Fibroblast of skin of scalp (primary cell): Measurements from ENCODE around the gene ERC1.

Experiments used
- DNase-seq: peaks from one replicate; pipeline ENCODE4 v3.0.0-alpha.2; 2013

Gene ERC1

DNA sequence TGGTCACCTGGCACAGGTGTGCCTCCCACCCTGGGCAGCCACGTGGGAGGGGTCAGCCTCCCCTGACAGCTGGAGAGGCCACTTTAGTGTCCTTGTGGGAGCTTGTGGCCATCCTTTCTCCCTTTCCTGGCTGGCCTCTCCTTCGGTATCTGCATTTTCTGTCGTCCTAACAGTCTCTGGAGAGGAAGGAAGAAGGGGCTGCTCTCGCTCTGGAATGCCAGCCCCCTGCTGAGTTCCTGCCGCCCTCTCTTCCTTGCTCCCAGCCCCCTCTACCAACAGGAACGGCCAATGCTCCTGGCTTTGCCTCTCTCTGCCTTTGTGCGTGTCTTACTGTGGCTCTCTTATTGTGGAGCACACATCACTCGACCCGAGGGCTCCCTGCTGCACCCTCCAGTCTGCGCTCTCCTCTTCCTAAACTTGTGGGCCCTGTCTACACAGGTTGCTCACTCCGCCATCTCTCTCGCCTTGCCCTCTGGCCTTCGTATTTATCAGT, 532.6 kb downstream of the ERC1 start:
- peak; percentile 42 for DNase-seq

DNA sequence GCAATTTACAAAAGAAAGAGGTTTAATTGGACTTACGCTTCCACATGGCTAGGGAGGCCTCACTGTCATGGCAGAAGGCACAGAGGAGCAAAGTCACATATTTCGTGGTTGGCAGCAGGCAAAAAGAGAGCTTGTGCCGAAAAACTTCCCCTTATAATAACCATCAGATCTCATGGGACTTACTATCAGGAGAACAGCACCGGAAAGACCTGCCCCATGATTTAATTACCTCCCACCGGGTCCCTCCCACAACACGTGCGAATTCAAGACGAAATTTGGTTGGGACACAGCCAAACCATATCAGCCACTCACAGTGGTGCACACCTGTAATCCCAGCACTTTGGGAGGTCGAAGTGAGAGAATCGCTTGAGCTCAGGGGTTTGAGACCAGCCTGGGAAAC, 534.8 kb downstream of the ERC1 start:
- no peak for DNase-seq

DNA sequence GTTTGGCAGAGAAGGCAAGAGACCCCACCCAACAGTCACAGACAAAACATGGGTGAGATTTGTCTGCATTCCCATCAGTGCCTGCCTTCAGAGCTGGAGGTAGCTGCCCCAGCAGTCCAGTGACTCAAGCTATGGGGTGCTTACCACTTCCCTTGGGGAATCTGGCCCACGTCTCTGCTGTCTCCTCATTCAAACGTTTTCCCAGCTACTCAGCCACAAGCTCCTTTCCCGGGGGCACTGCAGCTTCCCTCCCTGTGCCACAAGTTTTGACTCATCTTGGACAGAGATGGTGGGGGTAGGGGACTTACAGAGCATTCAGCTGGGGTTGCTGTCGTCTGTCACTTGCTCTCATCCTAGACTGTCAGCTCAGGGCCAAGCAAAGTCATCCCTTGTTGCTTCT, 536.8 kb downstream of the ERC1 start:
- DNase-seq: peak; percentile 95

DNA sequence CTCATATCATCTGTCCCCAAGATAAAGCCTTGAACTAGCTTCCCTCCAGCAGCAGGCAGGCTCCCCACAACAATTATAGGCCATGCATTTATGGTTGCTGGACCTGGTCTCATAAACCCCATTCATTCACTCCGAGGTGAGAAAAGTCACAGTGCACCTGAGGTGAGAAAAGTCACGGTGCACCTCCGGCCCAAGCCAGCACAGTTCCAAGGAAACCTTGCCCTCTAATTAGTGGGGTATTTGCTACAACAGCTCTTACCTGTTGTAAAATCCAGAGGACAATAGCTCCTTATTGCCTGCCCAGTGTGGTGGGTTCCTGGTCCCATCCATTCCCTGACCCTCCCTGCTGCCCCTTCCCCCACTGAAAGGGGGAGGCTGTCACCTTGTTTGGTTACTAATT, 537.8 kb downstream of the ERC1 start:
- no peak for DNase-seq

DNA sequence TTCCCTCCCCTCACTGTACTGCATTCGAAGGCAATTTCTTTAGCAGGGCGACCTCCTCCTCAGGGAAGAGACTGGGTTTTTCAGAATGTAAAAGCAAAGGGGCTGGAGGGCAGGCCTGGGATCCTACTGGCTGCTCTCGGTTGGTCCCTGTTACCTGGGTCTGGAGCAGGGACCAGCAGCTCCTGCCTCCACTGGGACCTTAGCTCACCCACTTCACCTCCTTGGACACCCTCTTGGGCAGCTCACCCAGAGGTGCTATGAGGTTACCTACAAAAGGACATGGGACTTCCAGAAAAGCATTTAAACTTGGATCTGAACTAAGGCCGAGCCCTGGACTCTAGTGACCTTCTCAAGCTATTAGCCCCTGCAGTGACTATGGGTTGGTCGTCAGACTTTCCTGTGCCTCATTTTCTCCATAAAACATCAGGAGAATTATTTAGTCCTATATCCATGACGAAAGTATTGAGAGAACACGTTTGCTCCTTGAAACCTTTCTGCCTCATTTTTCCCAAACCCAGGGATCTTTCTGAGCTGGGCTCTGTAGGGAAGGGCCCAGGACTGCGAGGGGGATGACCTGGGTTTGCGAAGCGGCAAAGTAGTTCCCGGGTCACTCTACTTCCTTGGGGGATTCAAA, 538.3 kb downstream of the ERC1 start:
- no peak for DNase-seq

DNA sequence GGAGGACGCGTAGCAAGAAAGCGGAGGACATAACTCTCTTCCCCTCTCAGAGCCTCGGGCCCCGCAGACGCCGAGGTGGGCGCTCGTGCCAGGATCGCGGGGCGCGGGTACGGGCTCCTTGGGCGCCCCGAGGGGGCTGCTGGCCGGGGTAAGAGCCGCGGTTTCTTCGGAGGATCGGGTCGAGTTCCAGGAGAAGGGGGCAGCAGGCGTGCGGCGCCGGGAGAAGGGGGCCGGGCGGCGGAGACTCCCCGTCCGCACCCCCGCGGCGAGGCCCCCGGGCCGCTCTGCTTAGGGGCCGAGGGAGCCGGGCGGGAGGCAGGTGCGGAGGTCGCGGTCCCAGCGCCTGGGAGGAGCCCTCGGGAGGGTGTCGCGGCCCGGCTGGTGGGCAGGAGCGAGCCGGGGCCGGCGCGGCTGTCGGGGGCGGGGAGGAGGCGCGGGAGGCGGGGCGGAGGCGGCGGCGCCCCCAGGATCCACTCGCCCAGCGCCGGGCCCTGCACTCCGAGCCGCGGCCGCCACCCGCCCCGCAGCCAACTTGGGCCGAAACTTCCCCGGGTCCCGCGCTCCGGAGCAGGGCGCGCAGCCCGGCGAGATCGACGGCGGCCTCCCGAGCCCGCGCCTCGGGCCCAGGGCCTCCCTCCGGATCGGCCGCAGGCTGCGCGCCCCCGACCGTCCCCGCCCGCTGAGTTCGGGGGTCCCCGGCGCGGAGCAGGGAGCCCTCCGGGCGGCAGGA, 539.0 kb downstream of the ERC1 start:
- DNase-seq: peak; percentile 57

DNA sequence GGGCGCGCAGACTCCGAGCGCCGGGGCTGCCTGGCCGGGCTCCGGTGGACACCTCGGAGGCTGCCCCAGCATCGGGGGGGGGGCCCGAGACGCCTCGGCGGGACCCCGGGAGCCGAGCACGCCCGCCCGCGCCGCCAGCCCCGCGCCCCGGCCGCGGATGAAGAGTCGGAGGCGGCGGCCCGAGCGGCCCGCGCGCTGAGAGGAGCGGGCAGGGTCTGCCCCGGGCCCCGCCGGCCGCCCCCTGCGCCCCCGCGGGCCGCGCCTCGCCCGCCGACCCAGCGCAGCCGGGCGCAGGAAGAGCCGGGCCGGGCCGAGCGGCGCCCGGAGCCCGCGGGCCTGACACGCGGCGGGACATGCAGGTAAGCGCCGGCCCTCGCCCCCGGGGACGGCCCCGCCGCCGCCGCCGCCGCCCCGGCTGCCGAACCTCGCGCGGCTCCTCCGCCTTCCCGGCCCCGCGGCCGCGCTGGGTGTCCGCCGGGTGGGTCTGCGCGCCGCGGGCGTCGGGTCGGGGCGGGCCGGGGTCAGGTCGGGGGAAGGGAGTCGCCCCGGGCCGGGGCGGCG, 539.6 kb downstream of the ERC1 start:
- DNase-seq: no peak

DNA sequence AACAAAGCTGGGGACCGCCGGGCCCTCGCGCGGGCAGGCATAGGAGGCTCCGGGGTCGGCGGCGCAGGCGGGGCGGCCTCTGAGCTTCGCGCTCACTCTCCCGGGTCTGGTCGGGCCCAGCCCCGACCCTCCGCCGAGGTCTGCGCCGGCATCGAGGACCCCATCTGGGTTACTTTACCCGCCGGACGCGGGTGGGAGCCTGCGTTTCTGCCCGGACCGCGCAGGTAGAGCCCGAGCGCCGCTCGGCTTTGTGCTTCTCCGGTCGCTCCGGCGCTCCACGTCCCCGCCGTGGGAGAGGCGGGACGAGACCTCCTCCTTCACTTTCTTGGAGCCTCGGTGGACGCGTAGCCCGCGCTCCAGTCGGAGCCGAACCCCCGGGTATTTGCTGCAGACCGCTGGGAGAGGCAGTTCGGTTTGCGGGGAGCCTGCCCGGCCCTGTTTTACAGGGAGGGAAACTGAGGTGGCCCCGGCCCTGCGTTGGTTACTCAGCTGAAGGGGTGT, 540.2 kb downstream of the ERC1 start:
- DNase-seq: no peak

DNA sequence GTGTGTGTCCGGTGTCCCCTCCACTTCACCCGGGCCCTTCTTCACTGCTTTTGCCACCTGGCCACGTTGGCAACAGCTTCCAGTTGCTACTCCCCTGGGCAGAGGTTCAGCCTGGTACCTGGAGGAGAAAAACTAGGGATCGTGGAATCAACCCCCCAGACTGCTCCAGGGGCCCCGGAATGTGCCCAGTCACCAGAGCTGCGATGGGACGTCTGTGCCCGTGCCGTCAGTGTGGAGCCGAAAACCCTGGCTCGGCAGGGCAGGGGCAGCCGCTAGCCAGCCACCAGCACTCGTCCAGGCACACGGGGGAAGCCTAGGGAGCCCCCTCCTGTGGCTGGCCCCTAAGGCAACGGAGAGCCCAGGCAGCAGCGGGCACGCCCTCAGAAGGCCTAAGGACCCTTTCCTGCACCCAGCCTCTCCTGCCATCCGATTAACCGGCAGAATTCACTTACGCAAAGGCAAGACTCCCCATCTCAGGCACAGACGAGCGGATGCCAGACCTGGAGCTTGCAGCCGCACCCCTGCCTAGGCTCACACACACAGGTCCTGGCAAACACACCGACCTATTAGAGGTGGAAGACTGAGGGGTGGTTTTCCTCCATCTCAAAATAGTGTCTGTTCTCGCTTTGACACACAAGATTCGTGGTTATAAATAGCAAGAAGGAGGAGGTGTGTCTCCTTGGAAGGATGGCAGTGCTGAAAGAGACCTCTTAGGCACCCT, 540.8 kb downstream of the ERC1 start:
- no peak for DNase-seq

DNA sequence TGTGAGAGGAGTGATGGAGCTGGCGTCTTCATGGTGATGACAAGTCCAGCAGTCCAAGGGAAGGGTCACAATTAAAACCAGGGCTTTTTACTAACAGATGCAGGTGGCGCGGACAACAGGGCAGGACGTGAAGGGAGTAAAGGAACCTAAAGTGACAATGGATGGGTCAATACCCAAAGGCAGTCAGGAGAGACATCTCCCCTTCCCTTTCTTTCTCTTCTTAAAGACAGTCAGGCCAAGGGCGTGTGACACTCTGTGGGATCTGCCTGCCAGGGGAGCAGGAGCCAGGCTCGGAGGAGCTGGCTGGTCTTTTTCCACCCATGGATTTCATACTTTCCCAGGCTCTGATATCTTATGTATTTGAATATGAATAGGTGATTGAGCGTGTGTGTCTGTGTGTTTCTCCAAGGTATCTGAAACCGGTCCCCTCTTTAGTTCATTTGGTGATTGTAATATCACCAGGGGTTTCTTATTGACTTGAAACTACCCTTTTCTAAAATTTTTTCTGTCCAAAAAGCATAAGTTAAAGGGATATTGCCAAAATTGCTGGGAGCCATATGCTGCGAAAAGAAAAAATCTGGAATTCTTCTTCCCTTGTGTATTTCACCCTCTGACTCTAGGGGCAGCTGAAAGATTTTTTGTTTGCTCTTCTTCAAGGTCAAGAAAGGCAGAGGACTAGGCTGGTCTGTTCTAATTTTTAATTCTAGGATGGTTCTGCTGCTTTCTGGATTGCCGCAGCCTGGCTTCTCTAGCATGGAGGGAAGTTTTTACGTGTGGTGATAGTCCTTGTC, 541.5 kb downstream of the ERC1 start:
- no peak for DNase-seq

DNA sequence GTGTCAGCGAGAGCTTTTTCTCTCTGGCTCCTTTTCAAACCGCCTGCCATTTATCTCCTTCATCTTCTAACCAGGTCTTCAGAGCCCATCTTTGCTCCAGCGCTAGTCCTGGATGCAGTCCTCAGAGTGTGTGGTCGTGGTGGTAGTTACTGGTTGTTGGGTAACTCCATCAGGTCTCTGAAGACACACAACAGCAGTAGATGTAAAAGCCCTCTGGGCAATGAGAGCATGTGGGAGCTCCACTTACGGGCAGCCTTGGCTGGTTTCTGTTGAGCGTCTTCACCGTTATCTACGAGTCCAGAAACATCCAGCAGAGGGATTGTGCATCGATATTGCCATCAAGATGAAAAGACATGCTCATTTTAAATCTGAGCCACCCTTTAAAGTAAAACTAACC, 542.2 kb downstream of the ERC1 start:
- DNase-seq: no peak

DNA sequence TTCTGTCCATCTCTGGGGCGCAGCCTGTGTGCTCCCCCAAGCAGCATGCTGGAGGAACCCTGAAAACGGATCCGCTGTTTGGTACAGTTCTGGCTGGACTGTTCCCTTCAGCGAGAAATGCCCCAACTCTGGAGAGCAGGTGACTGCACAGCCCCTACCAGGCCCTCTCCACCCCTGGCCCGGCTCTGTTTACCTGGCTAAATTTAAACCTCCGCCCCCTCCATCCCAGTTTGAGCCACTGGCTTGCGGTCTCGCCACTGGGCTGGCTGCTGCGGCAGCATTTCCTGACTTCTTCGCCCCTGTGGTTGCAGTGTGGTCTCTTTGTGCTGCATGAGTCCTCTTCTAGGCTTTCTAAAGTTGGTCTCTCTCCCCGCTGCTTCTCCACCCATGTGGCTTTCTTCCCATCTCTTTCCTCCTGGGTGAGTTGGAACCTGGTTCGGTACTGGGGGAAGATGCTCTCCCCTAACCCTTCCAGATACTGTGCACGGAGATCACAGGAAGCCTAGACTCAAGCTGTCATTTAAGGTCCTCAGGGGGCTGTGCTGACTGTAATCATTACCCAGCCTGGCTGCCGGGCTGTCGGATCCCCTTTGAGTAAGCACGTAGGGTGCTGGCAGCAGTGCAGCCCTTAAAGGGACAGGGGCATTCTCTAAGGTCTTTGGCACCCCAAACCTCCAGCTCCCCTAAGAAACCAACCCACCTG, 542.7 kb downstream of the ERC1 start:
- no peak for DNase-seq

DNA sequence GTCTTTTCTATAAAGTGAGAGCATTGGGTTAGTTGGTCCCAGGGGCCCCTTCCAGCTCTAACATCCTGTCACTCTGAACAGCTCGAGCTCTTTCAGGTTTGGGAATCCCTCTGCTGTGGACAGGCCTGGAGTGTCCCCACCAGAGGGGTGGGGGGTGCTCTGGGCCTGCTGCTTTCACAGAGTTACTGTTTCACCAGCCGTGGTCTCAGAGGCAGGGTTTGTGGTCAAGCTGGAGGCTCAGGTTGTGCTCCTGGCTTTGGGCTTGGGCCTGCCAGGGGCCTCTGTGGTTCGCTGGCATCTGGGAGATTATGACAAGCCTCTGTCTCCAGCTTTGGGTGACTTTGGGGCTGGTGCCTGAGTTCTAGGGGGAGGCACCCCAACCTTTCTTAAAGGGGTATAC, 543.7 kb downstream of the ERC1 start:
- no peak for DNase-seq

DNA sequence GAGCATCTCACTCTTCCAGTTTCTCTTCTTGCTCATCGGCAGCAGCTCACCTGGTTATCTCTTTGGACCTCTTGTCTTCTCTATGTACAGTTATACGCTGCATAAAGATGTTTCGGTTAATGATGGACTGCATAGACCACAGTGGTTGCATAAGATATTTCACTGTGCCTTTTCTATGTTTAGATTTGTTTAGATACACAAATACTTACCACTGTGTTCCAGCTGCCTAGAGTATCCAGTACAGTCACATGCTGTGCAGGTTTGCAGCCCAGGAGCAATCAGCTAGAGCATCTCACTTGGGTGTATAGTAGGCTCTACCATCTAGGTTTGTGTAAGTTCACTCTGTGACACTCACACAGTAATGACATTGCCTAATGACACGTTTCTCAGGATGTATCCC, 545.8 kb downstream of the ERC1 start:
- DNase-seq: no peak

DNA sequence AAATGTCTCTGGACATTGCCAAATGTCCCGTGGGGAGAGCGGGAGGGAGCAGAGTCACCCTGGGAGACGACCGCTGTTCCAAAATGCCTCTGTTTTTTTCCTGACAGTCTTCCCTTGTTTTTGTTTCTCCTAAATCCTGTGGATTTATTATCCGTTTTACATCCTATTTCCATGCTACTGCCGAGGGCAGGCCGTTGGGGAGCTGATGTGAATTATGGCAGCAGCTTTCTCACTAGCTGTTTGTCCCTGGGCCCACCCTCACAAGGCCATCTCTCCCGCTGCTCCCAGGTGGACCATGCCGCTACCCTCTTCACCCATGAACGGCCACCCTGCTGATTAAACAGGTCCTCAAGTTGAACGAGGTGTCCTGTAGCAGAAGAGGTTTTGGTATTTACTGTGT, 548.1 kb downstream of the ERC1 start:
- DNase-seq: no peak

DNA sequence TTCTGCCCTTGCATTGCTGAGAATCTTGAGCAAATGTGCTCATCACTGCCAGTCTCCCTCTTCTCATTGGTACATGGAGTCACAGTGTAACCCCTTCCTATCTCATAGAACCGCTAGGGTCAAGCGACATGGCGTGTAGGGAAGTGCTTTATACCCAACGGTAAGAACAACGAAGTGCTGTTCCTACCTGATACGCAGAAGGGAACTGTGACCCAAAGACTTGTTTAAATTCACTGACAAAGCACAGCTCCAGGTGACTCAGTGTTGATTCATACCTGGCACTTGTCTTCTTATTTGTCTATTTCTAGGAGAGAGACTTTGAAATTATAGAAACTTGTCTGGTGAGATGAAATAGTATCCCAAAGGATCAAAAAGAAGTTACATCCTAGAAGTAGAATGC, 549.7 kb downstream of the ERC1 start:
- no peak for DNase-seq

DNA sequence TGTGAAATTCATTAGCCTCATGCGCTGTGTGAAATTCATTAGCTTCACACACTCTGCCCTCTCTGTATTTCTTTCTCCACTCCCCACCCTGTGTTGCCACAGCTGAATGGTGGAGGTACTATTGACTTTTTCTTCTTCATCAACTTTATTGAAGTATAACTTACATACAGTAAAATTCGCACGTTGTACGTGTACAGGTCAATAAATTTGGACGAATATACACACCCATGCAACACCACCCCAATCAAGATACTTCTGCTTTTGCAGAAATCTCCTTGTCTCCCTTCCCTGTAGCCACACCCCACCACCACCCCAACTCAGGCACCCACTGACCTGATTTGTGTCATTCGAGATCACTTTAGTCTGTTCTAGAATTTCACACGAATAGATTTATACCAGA, 551.6 kb downstream of the ERC1 start:
- DNase-seq: no peak

DNA sequence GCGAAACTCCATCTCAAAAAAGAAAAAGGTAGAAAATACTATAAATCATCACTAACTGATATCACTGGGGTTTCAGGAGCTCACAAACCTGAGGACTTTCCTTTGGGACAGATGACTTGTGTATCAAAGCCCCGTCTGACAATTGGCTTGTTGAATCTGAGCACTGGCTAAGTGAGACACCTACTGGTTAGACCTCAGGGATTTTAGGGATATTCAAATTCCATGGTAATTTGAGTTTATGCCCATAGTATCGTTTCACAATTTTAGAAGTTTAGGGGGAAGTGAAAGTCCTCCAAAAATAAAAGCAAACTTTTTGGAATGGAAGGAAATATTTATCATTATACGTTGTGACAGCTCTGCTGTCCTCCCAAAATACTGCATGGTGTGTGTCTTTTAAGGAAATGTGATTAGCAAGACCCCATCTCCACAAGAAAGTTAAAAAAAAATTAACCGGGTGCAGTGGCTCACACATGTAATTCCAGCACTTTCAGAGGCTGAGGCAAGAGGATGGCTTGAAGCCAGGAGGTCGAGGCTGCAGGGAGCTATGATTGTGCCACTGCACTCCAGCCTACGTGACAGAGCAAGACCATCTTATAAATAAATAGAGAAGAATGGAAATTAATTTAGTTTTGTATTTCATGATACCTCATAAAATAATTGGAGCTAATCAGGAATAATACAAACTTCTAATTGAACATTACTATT, 554.1 kb downstream of the ERC1 start:
- no peak for DNase-seq
